Measurements from ENCODE around the gene RMC1.
"Not testable (repeated sequence)": the region's sequence is repeated elsewhere in the genome, so short reads cannot be mapped to it uniquely, and the experiment has no call there.

RMC1 gene

DNA sequence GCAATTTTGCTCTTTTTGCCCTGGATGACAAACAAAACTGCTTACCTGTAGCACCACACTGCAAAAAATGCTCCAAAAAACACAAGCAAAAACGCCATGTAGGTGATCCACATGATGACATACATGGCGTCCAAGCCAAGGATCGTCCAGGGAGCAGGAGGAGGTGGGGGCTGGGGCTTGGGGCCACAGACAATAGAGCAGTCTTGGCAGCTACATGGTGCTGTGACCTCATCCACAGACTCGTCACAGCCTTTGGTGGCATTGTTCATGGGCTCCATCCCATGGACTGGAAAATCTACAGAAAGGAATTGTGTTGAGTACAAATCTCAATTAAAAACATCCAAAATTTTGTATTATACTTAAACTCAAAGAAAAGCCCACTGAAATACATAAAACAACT, 56.9 kb downstream of the RMC1 start:
- no peak for DNase-seq (ENCODE audit: low read depth, low spot score)

- DNase-seq (ENCODE audit: low read depth, low spot score) = no peak
These were observed 60.2 kb downstream of the RMC1 start for GRCh38 chr18:23563377-23564043.

GRCh38 chr18:23565916-23566547, 62.7 kb downstream of the RMC1 start:
- no peak for DNase-seq (ENCODE audit: low read depth, low spot score)

DNA sequence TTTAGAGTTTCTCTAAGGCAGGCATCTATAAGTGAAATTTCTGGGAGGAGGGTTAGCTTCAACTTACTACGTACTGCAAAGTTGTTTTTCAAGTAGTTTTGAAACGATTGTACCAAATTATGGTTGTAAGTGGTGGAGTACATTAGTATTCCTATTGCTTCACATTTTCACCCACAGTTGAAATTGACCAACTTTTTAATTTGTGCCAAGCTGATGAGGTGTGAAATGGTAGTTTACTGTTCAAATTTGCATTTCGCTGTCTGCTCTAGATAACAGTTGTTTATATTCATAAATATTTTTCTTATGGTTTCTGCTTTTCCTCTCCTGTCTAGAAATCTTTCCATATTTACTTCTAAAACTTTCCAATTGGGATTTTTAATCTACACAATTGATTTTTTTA, 64.4 kb downstream of the RMC1 start:
- DNase-seq (ENCODE audit: low read depth, low spot score) = no peak

GRCh38 chr18:23568281-23569138, 65.2 kb downstream of the RMC1 start:
- DNase-seq (ENCODE audit: low read depth, low spot score) = no peak

GRCh38 chr18:23569299-23570063, 66.2 kb downstream of the RMC1 start:
- DNase-seq (ENCODE audit: low read depth, low spot score) = no peak

- DNase-seq (ENCODE audit: low read depth, low spot score) = no peak
These were observed 67.7 kb downstream of the RMC1 start for GRCh38 chr18:23570912-23571504.

GRCh38 chr18:23572012-23572411, 68.7 kb downstream of the RMC1 start:
- no peak for DNase-seq (ENCODE audit: low read depth, low spot score)

DNA sequence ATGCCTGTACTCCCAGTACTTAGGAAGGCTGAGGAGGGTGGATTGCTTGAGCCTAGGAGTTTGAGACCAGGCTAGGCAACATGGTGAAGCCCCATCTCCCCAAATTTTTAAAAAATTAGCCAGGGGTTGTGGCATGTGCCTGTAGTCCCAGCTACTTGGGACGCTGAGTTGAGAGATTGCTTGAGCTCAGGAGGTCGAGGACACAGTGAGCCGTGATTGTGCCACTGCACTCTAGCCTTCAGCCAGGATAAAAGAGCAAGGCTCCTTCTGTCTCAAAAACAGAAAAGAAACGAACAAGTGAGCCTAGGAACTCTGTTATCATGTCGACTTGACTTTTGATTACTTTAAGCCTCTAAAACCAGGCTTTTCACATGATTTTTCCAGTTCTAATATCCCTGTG, 69.3 kb downstream of the RMC1 start:
- no peak for DNase-seq (ENCODE audit: low read depth, low spot score)

DNA sequence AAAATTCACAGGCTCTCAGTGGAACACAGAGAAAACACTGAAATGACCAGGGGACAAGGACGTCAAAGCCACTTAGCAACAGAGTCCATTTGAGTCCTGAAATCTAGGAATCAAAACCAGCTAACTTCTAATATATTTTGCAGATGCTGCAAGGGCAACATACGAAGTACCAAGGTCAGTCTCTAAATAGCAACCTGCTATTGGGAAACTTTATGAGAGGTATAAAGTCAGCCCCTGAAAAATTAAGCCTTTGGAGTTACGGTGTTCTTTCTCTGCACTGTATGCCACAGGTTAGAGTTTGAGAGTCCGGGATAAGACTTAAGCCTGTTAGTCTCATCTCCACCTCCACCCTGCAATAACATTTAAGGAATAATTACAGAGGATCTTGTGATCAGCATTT, 69.7 kb downstream of the RMC1 start:
- DNase-seq (ENCODE audit: low read depth, low spot score) = no peak

GRCh38 chr18:23573626-23574431, 70.5 kb downstream of the RMC1 start:
- DNase-seq (ENCODE audit: low read depth, low spot score) = peak; percentile 18

GRCh38 chr18:23574611-23575308, 71.4 kb downstream of the RMC1 start:
- no peak for DNase-seq (ENCODE audit: low read depth, low spot score)

DNA sequence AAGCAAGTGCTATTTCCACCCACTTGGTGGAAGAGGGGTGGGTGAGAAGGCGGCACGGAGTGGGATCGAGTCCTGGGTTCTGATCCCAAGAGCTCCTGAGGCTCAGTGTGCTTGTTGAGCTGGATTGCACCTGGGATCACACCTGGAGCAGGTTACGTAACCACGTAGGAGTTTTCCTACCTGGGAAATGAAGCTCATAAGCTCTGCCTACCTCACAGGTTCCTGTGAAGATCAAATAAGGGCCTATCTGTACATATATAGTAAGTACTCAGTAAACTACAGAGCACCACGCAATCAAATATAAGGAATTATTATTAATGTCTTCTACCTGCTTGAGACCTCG, 72.0 kb downstream of the RMC1 start:
- DNase-seq (ENCODE audit: low read depth, low spot score) = no peak

DNA sequence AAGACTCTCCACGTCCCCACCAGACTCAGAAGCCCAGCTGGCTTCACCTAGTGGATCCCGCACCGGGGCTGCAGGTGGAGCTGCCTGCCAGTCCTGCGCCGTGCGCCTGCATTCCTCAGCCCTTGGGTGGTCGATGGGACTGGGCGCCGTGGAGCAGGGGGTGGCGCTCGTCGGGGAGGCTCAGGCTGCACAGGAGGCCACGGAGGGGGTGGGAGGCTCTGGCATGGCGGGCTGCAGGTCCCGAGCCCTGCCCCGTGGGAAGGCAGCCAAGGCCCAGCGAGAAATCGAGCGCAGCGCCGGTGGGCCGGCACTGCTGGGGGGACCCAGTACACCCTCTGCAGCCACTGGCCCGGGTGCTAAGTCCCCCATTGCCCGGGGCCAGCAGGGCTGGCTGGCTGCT, 74.2 kb downstream of the RMC1 start:
- DNase-seq (ENCODE audit: low read depth, low spot score) = not testable (repeated sequence)

- DNase-seq (ENCODE audit: low read depth, low spot score) = no peak
These were observed 74.9 kb downstream of the RMC1 start for GRCh38 chr18:23578067-23578701.

- DNase-seq (ENCODE audit: low read depth, low spot score) = no peak
These were observed 75.8 kb downstream of the RMC1 start for GRCh38 chr18:23578891-23579653.

DNA sequence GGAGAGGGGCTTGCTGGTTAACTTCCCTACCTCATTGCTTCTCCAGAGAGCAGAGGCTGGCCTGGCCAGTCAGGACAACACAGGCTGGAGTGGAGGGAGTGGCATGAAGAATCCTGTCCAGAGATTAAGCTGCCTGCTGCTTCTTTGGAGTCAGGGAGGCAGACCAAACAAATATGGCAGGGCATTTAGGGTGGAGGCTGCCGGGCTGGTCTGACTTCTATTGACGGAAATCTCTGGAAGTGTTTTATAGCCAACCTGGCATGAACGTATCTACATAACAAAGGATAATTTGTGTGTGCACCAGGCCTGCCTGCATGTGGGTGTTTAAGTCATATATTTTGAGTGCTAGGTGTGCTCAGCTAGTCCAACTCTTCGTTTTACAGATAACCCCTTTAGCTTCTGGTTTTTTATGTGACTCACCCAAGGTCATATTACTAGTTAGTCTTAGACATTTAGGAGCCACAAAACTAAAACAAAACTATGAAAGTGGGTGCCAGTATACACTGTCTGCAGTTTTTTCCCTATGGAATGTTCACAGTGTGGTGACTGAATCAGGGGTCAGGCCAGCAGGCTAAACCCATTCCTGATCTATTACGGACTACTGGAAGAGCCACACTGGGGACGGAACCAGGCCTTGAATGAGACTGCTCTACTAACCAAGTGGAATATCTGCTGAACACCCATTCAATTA, 77.5 kb downstream of the RMC1 start:
- DNase-seq (ENCODE audit: low read depth, low spot score) = no peak
